Measurements from ENCODE around the gene HSD17B8.

HSD17B8 gene

GRCh38 chr6:33204415-33205190 lies at the start of gene HSD17B8:
Gene HSD17B8 (plus strand): TSS chr6:33204655. CDS start chr6:33204669, 14 bp downstream.
- FAIRE-seq = no peak
- DNase-seq (ENCODE audit: insufficient read length, low spot score) = peak; percentile 59

GRCh38 chr6:33156561-33156960 lies 47.9 kb upstream of the HSD17B8 start:
- DNase-seq (ENCODE audit: insufficient read length, low spot score) = no peak
- FAIRE-seq = no peak

- DNase-seq (ENCODE audit: insufficient read length, low spot score) = no peak
- no peak for FAIRE-seq
Measured at GRCh38 chr6:33156964-33157363, 47.5 kb upstream of the HSD17B8 start.

GRCh38 chr6:33160096-33160495 lies 44.4 kb upstream of the HSD17B8 start:
- FAIRE-seq (no peak), DNase-seq (ENCODE audit: insufficient read length, low spot score) (no peak)

- FAIRE-seq (peak; percentile 90), DNase-seq (ENCODE audit: insufficient read length, low spot score) (peak; percentile 82)
Measured at GRCh38 chr6:33160728-33161344, 43.6 kb upstream of the HSD17B8 start.

DNA sequence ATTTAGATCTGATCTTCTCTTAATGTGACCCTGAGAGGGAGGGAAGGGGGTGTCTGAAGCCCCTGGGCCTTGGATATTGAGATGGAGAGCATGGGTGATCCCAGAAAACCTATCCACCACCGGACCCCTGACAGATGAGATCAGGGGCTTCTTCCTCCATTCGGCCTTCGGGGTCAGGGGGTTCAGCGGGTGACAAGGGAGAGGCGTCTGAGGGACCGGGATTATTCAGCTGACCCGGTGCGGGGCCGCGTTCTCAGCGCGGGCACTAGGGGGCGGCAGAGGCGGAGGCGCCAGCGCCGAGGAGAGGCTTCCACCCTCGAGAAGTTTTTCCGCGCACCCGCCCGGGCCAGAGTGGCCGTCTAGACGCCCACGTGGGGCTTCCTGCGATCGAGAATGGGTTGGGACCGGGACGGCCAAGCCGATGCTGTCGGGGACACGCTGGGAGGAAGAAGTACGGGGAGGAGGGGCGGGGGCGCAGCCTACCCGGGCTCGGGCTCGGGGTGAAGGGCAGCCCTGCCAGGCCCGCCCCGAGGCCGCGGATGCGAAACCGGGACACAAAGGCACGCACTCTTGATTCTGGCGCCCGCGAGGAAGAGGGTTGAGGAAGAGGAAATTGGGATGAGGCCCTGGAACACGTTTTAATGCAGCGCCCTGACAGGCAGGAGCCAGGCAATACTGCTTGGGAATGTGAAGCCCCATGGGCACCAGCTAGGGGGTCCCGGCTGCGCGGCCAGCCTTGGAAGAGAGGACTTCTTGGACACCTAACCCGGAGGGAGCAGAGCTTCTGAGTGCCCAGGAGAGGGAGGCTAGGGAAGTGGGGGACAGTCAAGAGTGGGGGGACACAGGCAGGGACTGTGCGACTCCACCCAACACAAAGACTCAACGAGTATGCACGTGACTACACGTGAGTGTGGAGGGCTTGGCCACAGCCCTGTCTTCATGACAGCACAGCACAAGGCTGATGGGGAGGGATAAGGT lies 42.8 kb upstream of the HSD17B8 start:
- peak; percentile 76 for FAIRE-seq

GRCh38 chr6:33163540-33163939 lies 40.9 kb upstream of the HSD17B8 start:
- peak; percentile 31 for FAIRE-seq

More for the DNA sequence above, 42.8 kb upstream of the HSD17B8 start:
- peak; percentile 82 for DNase-seq (ENCODE audit: insufficient read length, low spot score)

GRCh38 chr6:33164176-33164575 lies 40.3 kb upstream of the HSD17B8 start:
- FAIRE-seq (no peak), DNase-seq (ENCODE audit: insufficient read length, low spot score) (no peak)

More at GRCh38 chr6:33163540-33163939, 40.9 kb upstream of the HSD17B8 start:
- no peak for DNase-seq (ENCODE audit: insufficient read length, low spot score)

GRCh38 chr6:33164665-33165373 lies 39.6 kb upstream of the HSD17B8 start:
- FAIRE-seq (no peak), DNase-seq (ENCODE audit: insufficient read length, low spot score) (no peak)

DNA sequence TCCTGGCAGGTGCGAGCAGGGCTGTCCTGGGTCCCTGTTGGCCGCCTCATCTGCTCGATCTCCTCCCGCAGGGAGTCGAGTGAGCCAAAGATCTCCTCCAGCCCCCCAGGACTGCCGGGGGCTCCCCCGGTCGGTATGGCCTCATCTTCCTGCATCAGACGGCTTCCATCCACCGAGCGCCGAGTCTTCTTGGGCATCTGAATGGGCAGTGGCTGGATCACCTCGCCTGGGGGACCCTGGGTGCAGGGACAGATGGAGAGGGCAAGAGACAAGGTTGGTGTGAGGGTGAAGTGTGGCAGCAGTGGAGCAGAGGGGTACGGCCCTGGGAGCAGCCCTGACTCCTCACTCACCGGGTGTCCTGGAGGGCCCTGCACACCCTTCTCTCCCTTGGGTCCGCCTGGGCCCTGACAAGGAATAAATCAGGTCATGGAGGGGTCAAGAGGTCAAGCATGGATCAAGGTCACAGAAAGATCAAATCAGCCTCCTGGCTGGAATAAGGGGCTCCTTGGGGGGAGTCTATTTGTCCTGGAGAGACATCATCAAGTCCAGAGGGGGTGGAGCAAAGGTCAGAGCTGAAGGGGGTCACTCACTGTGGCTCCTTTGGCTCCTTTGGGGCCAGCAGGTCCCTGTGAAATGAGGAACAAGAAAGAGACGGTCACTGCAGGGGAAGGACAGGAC lies 38.7 kb upstream of the HSD17B8 start:
- FAIRE-seq = no peak
- no peak for DNase-seq (ENCODE audit: insufficient read length, low spot score)

- no peak for DNase-seq (ENCODE audit: insufficient read length, low spot score)
- no peak for FAIRE-seq
Measured at GRCh38 chr6:33166363-33166762, 38.1 kb upstream of the HSD17B8 start.

GRCh38 chr6:33166811-33167210 lies 37.6 kb upstream of the HSD17B8 start:
- FAIRE-seq = no peak

GRCh38 chr6:33167374-33168283 lies 36.8 kb upstream of the HSD17B8 start:
- peak; percentile 40 for FAIRE-seq
- DNase-seq (ENCODE audit: insufficient read length, low spot score) = no peak

More at GRCh38 chr6:33166811-33167210, 37.6 kb upstream of the HSD17B8 start:
- no peak for DNase-seq (ENCODE audit: insufficient read length, low spot score)

- DNase-seq (ENCODE audit: insufficient read length, low spot score) (no peak), FAIRE-seq (no peak)
Measured at GRCh38 chr6:33168284-33168601, 36.2 kb upstream of the HSD17B8 start.

DNA sequence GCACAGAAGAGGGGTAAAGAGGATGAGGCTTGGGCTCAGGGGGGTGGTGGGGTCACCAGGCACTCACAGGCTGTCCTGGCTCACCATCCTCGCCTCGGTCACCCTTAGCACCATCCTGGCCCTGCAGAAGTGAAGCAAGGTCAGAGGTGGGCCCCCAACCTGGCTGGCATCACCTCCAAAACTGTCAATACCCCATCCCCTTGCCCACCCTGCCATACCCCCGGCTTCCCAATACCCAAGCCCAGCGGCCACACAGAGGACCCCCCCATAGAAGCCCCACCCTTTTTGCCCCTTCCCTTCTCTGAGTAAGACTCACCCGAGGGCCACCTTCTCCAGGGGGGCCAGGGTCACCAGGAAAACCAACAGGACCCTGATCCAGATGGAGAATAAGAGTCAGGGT lies 35.8 kb upstream of the HSD17B8 start:
- FAIRE-seq = no peak
- DNase-seq (ENCODE audit: insufficient read length, low spot score) = no peak

GRCh38 chr6:33169291-33170175 lies 34.9 kb upstream of the HSD17B8 start:
- FAIRE-seq (no peak), DNase-seq (ENCODE audit: insufficient read length, low spot score) (no peak)

- FAIRE-seq (no peak), DNase-seq (ENCODE audit: insufficient read length, low spot score) (no peak)
Measured at GRCh38 chr6:33170176-33171015, 34.1 kb upstream of the HSD17B8 start.

Data from HTR-8/SVneo (cell line).